CD4-positive, alpha-beta T cell treated with Interleukin-12 subunit alpha and Interleukin-12 subunit beta, for 1 hour (primary cell): ENCODE measurements around the gene PPM1M.
A peak's percentile ranks its signal among the peaks of the same experiment; 100 is the strongest.

Experiments used
- DNase-seq: peaks from one replicate; pipeline ENCODE4 v3.0.0-alpha.2; 2020

PPM1M gene

DNA sequence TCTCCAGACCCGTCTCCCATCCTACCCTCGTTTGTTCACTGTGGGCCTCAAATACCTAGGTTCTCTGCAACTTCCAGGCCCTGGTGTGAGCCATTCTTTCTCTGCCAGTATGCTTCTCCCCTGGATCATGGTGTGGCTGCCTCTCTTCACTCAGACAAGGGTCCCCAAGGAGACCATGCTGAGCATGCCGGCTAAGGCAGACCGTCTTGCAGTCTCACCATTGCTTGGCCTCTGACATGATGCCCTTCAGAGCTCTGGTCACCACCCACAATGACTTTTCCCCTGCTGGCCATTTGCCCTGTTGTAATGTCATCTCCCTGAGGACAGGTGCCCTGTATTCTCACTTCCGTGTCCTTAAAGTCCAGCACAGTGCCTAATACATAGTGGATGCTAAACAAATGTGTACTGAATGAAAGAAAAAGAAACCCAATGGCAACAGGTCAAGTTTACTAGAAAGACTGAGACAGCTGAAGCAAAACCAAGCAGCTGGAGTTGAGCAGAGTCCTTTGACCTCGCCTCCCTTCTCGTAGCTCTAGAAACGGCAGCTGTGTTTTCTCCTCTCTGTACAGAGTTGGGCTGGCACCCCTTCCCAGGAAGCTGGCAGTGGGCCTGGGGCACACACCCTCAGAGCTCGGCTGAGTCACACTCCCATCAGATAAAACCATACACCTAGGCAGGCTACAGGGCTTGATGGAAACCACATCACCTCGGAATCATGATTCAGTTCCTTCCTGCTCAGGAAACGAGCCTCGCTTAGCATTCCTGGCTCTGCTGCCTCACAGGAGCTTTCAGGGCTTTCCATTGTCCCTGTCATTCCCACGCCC is 28.8 kb upstream of the PPM1M start:
- DNase-seq, result peak; percentile 64

GRCh38 chr3:52217409-52217805 is 28.2 kb upstream of the PPM1M start:
- DNase-seq, result peak; percentile 20

- DNase-seq, result no peak
These were observed 27.5 kb upstream of the PPM1M start for GRCh38 chr3:52218026-52218425.

DNA sequence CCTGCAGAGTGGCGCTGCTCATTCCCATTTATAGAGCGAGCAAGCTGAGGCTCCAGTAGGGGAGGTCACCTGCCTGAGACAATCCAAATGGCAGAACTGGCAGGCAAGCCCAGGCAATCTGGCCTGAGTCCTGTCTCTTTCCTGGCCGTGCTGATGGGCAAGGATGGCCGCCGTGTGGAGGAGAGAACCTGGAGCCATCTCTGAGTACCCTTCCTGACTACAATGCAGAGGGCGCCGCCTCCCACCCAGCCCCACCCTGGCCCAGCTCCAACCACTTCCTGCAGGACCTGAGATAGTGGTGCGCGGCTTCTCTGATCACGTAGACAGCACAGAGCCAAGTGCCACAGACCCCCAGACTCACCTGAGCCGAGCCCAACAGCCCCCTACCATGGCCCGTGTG is 27.1 kb upstream of the PPM1M start:
- peak; percentile 40 for DNase-seq

GRCh38 chr3:52218937-52219650 is 26.5 kb upstream of the PPM1M start:
- DNase-seq, result no peak

DNA sequence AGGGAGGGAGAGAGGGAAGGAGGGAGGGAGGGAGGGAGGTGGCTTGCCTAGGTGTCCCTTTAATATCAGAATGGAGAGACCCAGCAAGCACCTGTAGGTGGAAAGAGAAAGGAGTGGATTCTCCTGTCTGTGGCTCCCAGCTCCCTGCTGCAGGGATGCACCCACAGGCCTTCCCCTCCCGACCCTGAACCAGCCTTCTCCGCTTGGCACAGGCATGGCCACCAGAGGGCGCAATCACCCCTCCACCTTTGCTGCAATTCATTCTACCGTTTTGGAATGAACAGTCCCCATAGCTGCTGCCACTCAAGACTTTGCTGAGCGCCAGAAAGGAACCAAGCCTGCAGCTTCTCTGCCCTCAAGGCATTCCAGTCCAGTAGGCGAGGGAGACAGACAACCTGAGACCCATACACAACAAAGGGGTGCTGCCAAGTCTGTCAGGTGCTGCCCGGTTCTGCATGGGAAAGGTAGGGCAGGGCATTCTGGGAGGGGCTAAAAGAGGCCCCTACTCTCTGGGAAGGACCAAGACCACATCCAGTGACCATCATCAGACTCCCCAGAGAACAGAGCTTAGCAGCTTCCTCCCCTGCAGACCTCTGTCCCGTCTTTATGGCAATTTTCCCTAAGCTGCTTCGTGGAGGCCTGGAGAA is 25.1 kb upstream of the PPM1M start:
- DNase-seq, result peak; percentile 87

DNA sequence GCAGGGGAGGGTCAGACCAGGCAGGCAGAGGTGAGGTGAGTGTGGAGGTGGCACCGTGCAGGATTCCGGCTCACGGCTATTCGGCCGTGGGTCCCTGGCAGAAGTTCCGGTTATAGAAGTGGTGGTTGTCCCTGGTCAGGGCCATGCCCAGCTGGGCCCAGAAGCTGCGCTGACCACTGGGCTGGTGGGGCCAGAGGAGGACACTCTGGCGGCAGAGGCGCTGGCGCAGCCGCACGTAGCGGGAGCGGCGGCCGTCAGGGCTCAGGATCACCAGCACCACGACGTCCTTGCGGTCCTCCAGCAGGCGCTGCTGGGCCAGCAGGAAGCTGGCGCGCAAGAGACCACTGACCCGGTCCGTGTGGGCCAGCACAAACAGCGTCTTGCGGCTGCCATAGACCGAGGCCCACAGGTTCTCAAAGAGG is 24.4 kb upstream of the PPM1M start:
- DNase-seq, result no peak

DNA sequence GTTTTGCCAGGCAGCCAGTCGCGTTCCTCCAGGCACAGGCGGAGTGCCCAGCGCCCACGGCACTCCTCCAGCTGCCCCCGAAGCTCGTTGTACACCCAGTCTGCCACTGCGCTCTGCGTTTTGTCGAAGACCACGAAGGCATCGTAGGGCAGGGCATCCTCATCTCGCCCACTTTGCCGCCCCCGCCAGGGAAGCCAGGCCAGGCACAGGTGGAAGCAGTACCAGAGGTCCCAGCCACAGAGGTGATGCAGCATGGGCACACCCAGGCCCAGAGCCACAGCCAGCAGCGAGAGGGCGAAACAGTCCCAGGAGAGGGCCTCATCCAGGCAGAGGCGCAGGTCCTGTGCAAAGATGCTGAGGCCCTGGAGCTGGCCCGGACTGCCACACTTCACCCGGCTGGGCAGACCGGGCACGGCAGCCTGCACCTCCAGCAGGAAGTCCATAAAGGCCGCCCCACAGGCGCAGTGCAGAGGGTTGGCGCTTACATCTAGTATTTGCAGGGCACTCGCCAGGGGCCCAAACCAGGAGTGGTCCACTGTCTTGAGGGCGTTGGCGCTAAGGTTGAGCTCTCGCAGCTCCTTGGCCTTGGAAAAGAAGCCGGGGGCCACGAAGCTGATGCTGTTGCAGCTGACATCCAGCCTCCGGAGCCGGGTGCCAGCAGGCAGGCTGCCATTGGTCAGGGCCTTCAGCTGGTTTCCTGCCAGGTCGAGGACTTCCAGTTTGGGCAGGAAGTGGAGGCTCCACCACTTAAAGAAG is 23.8 kb upstream of the PPM1M start:
- peak; percentile 70 for DNase-seq

- no peak for DNase-seq
These were observed 23.0 kb upstream of the PPM1M start for GRCh38 chr3:52222319-52223221.

DNA sequence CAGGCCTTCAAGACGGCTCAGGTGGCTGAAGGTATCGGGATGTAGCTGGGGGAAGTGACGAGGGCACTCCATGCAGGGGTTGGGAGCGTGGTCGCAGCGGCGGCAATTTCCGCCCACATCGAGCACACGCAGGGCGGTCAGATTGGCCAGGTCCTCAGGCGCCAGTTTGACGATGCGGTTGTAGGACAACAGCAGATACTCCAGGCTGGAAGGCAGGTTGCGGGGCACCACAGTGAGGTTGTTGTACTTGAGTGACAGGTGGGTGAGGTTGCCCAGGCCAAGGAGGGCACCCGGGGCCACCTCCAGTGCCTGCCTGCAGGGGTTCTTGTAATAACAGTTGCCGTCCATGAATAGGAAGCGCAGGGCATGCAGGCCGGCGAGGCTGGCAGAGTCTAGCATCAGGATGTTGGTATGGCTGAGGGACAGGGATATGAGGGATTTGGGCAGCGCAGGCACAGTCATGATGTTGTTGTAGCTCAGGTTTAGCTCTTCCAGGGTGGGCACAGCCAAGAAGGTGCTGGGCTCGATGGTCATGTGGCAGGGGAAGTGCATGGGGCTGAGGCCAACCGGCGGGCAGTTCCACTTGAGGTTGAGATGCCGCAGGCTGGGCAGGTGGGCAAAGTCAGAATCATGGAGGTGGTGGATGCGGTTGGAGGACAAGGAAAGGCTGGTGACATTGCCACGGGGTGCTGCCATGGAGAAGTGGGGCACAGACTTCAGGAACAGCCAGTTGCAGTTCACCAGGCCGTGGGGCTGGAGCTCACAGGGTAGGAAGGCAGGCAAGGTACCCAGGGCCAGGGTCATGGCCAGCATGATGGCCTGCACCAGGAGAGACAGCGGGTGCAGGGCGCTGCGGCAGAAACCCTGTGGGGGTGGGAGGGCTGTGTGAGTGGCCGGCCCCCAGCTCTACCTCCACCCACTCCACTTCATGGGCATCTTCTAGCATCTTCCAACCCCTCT is 21.8 kb upstream of the PPM1M start:
- no peak for DNase-seq

DNA sequence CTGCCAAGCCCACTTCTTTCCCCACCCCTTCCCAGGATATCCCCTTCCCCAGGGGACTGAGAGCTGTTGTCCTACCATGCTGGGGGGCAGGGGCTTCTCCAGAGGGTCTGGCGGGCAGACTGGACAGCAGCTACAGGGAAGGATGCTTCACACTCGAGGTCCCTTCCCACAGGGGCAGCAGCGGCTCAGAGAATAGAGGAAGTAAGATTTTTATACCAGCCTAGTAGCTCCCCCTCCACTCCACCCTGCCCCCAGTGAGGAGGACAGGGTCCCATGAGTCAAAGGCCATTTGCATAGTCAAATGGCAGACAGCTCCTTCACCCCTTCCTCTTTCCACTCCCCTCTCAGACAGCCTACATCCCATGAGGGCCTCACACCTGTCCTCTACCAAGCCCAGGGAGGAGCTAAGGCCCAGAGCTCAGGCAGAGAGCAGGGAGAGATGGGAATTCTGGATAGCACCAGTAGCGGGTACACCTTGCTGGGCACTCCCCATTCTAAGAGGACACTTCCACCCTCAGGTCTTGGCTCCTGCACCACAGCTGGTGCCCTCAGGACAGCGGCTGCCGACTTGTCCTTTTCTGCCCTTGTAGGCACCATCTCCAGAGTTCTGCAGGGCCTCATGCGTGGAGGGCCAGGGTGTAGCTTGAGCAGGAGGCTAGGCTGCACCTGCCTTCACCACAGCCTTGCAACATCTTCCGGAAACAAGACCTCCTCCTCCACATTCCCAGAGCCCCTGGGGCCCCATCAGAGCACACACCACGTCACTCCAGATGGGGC is 19.9 kb upstream of the PPM1M start, which contains the start of gene TLR9:
TSS of gene TLR9 (minus strand) at position 194 of the 777 bp plus-strand sequence. CDS start at position 78, 116 bp downstream.
- DNase-seq, result no peak

- no peak for DNase-seq
These were observed 19.2 kb upstream of the PPM1M start for GRCh38 chr3:52226229-52226817.

GRCh38 chr3:52227117-52227516 is 18.4 kb upstream of the PPM1M start:
- no peak for DNase-seq

GRCh38 chr3:52227766-52228165 is 17.8 kb upstream of the PPM1M start:
- no peak for DNase-seq

DNA sequence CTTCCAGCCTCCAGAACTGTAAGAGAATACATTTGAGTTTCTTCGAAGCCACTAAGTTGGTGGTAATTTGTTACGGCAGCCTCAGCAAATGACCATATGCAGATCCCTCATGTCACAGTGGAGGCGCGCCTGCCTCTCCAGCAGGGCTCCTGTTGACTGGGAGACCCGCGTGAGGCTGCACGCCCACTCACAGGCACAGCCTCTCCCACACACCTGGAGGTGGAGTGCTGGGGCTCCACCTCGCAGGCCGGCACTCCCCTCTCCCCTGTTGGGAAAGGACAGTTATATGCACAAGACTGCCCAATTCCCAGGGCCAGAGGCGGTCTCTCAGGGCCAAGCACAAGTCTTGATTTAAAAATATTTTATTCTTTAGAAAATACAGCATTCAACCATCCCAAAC is 17.3 kb upstream of the PPM1M start:
- DNase-seq, result no peak

DNA sequence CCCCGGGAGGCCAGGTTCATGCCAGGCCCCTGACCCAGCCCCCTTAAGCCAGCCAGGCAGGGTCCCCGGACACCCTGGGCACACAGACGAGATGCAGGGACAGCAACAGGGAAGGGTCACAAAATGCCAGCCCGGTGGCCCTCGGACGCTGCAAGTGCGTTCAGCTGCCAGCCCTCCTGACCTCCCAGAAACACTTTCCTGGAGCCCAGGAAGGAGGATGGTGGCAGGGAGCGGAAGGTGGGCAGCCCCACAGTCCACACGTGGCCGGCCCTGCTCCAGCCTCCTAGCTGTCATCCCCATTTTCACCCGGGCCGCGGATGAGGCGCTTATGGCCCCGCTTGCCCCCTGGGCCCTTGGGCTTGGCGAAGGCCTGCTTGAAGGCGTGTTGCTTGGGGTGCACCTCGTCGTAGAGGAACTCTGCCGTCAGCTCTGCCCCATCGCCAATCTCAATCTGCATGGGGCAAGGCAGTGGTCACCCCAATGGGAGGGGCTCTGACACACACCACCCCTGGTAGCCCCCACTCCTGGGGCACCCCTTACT is 16.7 kb upstream of the PPM1M start:
- no peak for DNase-seq

DNA sequence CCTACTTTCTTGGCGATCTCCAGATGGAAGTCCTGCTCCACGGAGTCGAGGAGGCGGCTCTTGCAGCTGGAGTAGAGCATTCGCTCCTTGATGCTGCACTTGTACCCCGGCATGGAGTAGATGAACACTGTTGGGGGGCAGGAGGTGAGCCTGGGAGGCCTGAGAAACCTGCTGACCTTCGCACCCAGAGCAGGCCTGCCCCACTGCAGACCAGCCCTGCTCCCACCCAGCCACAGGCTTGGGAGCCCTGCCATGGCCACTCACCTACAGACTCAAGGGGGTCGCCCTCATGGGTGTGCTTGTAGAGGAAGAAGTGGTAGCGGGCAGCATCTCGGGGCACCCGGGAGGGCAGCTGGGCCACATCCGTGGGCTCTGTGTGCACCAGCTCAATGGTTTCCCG is 15.9 kb upstream of the PPM1M start:
- DNase-seq, result no peak

- DNase-seq, result no peak
These were observed 15.1 kb upstream of the PPM1M start for GRCh38 chr3:52230461-52230860.

DNA sequence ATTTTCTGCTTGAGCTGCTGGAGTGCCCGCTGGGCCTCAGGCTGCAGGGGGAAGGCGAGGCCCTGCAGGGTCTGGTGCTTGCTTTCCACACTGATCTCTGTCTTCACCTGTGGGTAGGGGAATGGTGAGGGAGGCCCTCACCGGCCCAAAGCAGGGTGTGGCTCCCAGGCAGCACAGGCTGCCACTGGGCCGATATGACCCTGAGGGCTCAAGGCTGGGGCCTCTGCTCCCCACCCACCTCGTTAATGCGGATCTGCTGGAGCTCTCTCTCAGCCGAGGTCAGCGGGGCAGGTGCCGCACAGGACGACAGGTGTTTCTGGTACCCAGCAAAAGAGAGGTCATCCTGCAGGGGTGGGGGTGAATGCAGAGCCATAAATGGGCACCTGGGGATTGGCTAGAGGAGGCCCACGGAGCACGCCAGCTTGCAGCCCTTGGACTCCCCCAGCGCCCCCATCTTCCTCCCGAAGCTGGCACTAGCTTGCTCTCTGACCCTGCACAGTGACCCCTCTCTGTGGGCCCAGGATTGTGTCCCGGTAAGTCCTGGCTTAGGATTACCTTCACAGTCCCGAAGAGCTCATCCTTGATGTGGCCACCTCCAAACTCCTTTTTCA is 14.6 kb upstream of the PPM1M start:
- DNase-seq, result no peak
